Loucy (cell line): ENCODE data around the gene RAD50.

Source experiments
- CTCF ChIP-seq: fragments of 200-600 bp; sonication (generic); conservative IDR thresholded peaks from 2 replicates; pipeline ENCODE4 v1.5.1; 2014; ENCODE audit warnings: mild to moderate bottlenecking, antibody characterized with exemption, low read length
- EZH2phosphoT487 ChIP-seq: fragments of 200-600 bp; IDR thresholded peaks from 2 replicates; pipeline ENCODE4 v1.6.1; 2018; ENCODE audit warnings: antibody characterized with exemption, mild to moderate bottlenecking, moderate library complexity, borderline replicate concordance

- no peak for TF ChIP-seq CTCF
- TF ChIP-seq EZH2phosphoT487 = no peak
Measured at GRCh38 chr5:132622608-132623007, 65.8 kb downstream of the RAD50 start.
